ENCODE results near the gene NLGN1.

The NLGN1 gene

DNA sequence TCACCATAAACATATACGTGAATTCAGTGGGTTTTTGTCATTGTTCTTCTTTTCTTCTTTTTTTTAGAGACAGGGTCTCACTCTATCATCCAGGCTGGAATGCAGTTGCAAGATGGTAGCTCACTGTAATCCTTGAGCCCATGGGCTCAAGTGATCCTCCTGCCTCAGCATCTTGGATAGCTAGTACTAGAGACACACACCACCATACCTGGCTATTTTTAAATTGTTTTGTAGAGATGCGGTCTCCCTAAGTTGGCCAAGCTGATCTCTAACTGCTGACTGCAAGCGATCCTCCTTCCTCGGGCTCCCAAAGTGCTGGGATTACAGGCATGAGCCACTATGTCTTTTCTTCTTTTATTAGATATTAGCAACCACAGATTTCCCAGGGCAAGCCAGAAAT lies 220.6 kb downstream of the NLGN1 start:
- H3K4me1 Mint-ChIP-seq (ENCODE audit: low read depth), result no peaks in the 10 kb centered on the region
- H3K27ac Mint-ChIP-seq, result no peak overlapping the region
- no peaks in the 10 kb centered on the region for H3K27me3 Mint-ChIP-seq
- H3K9me3 Mint-ChIP-seq, result peaks cover 10% of the 10 kb centered on the region
- no peaks in the 10 kb centered on the region for H3K36me3 Mint-ChIP-seq (ENCODE audit: low read depth)
- H3K4me3 Mint-ChIP-seq, result no peak overlapping the region

DNA sequence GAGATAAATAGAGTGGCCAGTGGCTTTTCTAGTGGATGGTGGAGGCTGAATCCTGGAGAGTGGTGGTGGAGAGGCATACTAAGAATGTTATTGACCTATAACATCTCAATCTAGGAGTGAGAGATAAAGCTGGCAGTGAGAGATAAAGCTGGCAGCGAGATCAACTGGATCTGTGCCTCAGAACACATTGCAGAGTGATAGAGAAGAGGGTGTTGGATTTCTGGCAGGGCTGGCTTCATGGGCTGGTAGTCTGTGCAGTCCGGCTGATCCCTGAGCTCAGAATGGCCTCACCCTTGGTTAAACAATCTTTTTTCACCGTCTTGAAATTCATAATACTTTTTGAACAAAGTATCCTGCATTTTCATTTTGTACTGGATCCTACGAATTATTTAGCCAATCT lies 221.2 kb downstream of the NLGN1 start:
- no peaks in the 10 kb centered on the region for H3K36me3 Mint-ChIP-seq (ENCODE audit: low read depth)
- peaks cover 10% of the 10 kb centered on the region for H3K9me3 Mint-ChIP-seq
- H3K4me1 Mint-ChIP-seq (ENCODE audit: low read depth), result no peaks in the 10 kb centered on the region
- H3K27ac Mint-ChIP-seq, result no peak overlapping the region
- no peak overlapping the region for H3K4me3 Mint-ChIP-seq
- H3K27me3 Mint-ChIP-seq, result no peaks in the 10 kb centered on the region

DNA sequence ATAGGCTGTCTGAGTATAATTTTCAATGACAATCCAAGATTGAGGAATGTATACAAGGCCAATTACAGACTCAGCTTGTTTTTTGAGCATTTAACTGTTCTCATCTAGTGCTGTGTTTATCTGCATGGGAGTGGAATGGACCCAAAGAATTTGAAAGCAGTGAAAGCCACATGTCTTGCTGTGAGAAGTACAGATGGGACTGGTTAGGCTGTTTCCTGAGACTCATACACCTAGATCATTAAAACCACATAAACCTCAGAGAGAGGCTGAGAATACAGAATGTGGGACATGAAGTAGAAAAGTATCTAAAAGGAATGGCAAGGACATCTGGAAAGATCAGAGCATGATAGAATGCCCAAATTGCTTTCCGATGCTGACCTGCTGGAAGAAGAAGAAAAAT lies 224.6 kb downstream of the NLGN1 start:
- Mint-ChIP-seq H3K4me1 (ENCODE audit: low read depth) (no peaks in the 10 kb centered on the region), H3K27me3 (no peaks in the 10 kb centered on the region), H3K27ac (no peak overlapping the region), H3K9me3 (peaks cover 8% of the 10 kb centered on the region), H3K36me3 (ENCODE audit: low read depth) (no peaks in the 10 kb centered on the region), H3K4me3 (no peak overlapping the region)

DNA sequence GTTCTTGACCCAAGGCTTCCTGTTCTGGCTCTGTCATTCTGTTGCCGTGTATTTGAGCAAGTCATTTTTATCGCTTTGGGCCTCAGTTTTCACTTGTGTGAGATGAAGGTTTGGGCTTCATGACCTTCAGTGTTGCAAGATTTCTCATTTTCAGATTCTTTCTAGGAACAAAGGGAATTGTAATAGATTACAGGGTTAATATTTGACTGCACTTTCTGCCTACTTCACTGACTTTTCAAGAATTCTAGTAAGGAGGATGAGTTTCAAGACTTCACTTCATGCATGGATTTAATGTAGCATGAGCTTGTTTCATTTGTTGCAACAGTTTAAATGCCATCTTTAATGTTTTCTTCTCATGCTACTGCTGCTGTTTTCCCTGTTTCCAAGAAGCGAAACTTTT lies 226.5 kb downstream of the NLGN1 start:
- peaks cover 9% of the 10 kb centered on the region for H3K9me3 Mint-ChIP-seq
- H3K27ac Mint-ChIP-seq, result no peak overlapping the region
- no peak overlapping the region for H3K4me3 Mint-ChIP-seq
- no peaks in the 10 kb centered on the region for H3K27me3 Mint-ChIP-seq
- H3K36me3 Mint-ChIP-seq (ENCODE audit: low read depth), result no peaks in the 10 kb centered on the region
- H3K4me1 Mint-ChIP-seq (ENCODE audit: low read depth), result no peaks in the 10 kb centered on the region

DNA sequence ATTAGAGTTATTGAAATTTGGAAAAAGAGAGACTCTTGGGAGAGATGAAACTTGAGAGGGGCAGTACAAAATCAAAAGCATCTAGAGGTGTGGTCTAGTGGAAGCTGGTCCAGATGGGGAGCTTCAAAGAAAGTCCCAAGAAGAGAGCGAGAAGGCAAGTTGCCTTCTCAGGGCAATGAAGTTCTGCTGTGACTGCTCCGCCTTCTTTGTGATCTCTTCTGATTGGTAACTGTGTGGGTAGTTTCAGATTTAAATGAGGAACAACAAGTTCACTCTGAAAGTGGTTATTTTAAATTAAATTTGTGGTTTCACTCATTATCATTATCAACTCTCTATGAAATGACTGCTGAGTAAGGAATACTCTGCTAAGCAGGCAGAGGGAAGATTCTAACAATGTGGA lies 233.3 kb downstream of the NLGN1 start:
- Mint-ChIP-seq H3K27me3 (no peaks in the 10 kb centered on the region), H3K36me3 (ENCODE audit: low read depth) (no peaks in the 10 kb centered on the region), H3K27ac (no peak overlapping the region), H3K4me1 (ENCODE audit: low read depth) (no peaks in the 10 kb centered on the region), H3K9me3 (peaks cover 11% of the 10 kb centered on the region), H3K4me3 (no peak overlapping the region)

DNA sequence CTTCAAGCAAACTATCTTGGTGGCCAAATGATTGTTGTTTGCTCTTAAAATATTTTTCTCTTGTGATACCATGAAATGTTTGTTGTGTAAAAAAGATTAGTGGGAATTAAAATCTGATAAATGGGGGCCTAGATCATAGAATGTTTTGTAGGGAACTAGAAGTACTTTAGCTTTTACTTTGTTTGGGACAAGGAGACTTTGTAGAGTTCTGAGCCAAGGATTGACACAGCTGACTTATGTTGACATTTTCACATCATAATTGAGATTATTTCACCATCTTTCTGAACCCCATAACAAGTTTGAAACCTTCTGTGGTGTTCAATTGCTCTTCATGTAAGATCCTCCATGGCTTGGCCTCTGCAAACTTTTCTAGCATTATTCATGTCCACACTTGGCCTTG lies 235.4 kb downstream of the NLGN1 start:
- Mint-ChIP-seq H3K27me3 (no peaks in the 10 kb centered on the region), H3K36me3 (ENCODE audit: low read depth) (no peaks in the 10 kb centered on the region), H3K9me3 (peaks cover 5% of the 10 kb centered on the region), H3K27ac (no peak overlapping the region), H3K4me1 (ENCODE audit: low read depth) (no peaks in the 10 kb centered on the region), H3K4me3 (no peak overlapping the region)

DNA sequence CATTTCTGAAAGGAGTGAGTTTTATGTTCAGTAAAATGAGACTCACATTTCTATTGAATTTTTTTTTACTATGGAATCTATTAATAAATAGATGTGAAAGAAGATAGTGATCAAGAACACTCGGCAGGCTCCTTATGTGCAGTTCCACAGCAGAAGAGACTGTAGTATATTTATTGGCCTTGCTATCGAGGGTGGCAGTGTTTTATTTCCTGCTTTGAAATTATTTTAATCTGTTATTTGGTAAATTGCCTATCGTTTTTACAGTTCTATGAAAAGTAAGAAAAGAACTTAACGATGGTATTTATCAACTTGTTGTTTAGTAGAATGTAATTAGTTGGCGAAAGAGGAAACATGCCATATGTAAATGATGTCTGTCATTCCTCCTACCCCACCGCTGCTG lies 238.3 kb downstream of the NLGN1 start:
- Mint-ChIP-seq H3K27ac (no peak overlapping the region), H3K4me1 (ENCODE audit: low read depth) (no peaks in the 10 kb centered on the region), H3K36me3 (ENCODE audit: low read depth) (no peaks in the 10 kb centered on the region), H3K4me3 (no peak overlapping the region), H3K9me3 (peaks cover 5% of the 10 kb centered on the region), H3K27me3 (no peaks in the 10 kb centered on the region)

DNA sequence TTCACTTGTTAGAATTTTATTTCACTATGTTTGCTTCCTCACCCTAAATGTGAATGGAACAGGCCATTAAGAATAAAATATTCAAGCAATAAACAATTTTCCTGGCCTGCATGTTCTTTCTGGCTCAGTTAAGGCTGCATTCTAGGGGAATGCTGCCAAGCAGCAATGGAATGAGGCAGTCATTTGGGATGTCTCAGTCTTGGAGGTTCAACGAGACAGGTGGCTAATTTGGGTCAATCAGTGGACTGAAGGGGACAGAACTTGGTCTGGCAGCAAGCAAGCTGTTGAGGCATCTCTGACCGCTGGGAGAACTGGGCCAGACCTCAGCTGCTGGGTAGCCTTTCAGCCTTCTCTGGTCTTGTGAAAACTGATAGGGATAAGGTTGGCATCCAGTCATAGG lies 241.6 kb downstream of the NLGN1 start:
- Mint-ChIP-seq H3K4me1 (ENCODE audit: low read depth) (no peaks in the 10 kb centered on the region), H3K27me3 (no peaks in the 10 kb centered on the region), H3K27ac (no peak overlapping the region), H3K9me3 (no peaks in the 10 kb centered on the region), H3K36me3 (ENCODE audit: low read depth) (no peaks in the 10 kb centered on the region), H3K4me3 (no peak overlapping the region)

DNA sequence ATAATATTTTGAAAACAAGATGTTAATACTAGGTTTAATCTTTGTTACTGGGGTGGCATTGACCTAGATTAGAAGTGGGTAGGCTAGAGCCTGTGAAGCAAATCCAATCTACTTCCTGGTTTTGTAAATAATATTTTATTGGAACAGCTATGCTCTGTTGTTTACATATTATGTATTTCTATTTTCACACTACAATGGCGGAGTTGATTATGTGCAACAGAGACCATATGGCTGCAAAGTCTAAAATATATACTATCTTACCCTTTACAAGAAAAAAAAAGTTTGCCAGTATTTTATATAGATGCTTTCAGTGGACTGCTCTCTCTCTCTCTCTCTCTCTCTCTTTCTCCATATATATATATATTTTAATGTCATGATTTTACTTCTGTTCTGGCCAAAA lies 244.2 kb downstream of the NLGN1 start:
- H3K27me3 Mint-ChIP-seq, result no peaks in the 10 kb centered on the region
- H3K4me3 Mint-ChIP-seq, result no peak overlapping the region
- H3K4me1 Mint-ChIP-seq (ENCODE audit: low read depth), result no peaks in the 10 kb centered on the region
- H3K36me3 Mint-ChIP-seq (ENCODE audit: low read depth), result no peaks in the 10 kb centered on the region
- H3K9me3 Mint-ChIP-seq, result no peaks in the 10 kb centered on the region
- H3K27ac Mint-ChIP-seq, result no peak overlapping the region

DNA sequence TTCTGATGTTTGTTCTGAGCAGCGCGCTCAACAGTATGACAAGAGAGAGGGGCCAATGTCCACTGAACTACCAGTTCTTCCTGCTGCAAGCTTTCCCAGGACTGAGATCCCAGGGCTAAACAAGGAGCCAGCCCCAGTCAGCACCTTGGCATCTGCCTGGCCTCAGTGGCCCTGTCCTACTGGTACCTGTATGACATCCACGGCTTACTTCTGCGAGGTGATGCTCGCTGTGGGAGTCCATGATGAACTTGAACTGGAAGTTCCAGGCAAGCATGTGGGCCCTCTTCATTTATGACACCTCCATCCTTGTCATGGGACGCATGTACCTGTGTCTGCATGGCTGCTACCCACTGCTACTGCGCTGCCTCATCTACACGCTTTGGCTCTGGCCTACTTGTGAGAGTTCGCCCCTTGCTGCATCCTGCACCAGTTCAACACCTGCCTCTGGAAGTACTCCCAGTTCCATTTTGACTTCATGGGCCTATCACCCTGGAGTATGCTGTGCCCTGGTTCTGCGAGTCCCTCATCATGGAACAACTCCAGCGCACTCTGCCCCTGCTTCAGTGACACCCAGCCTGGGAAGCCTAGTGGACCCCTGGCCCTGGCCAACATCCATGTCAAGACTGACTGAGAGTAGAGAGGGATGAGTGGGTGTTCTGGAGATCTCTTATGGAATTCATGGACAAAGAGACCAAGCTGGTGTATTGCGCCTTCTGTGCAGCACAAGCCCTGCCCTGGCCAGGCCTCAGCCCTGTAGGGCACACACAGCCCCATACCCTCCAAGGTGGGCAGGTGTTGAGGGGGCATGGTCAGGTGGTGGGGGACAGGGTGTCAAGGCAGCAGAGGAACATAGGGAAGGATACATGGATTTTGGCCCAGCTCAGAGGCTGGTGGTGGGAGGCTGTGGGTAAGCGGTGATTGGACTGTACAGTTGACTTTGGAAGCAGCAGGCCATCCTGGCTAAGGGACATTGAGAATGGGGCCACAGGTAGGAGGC lies 246.8 kb downstream of the NLGN1 start:
- H3K4me3 Mint-ChIP-seq, result no peak overlapping the region
- H3K27me3 Mint-ChIP-seq, result no peaks in the 10 kb centered on the region
- H3K9me3 Mint-ChIP-seq, result no peaks in the 10 kb centered on the region
- H3K4me1 Mint-ChIP-seq (ENCODE audit: low read depth), result no peaks in the 10 kb centered on the region
- no peaks in the 10 kb centered on the region for H3K36me3 Mint-ChIP-seq (ENCODE audit: low read depth)
- no peak overlapping the region for H3K27ac Mint-ChIP-seq

DNA sequence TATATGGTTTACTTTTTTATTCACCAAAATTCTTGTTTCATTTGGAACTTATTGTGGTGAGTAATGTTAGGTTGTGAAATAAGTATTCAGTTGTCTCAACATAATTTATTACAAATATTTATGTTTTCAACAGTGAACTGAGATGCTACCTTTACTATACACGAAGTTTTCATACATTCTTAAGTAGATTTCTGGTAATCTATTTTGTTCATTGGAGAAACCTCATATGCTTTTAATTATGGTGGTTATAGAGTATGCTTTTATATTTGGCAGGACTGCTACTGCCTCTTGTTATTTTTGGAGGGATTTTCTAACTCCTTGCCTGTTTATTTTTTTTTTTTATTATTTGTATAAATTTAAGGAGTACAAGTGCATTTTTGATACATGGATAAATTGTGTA lies 253.1 kb downstream of the NLGN1 start:
- Mint-ChIP-seq H3K27ac (no peak overlapping the region), H3K9me3 (peaks cover 8% of the 10 kb centered on the region), H3K36me3 (ENCODE audit: low read depth) (no peaks in the 10 kb centered on the region), H3K4me3 (no peak overlapping the region), H3K4me1 (ENCODE audit: low read depth) (no peaks in the 10 kb centered on the region), H3K27me3 (no peaks in the 10 kb centered on the region)

DNA sequence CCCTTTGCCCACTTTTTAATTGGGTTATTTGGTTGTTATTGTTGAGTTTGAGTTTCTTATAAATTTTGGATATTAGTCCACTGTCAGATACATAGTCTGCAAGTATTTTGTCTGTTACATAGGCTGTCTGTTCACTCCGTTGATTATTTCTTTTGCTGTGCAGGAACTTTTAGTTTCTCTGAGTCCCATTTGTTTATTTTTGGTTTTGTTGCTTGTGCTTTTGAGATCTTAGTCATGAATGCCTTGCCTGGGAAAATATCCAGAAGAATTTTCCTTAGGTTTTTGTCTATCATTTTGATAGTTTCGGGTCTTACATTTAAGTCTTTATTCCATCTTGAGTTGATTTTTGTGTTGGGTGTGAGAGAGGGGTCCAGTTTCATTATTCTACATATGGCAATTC lies 254.5 kb downstream of the NLGN1 start:
- Mint-ChIP-seq H3K27ac (no peak overlapping the region), H3K36me3 (ENCODE audit: low read depth) (no peaks in the 10 kb centered on the region), H3K27me3 (no peaks in the 10 kb centered on the region), H3K4me3 (no peak overlapping the region), H3K4me1 (ENCODE audit: low read depth) (no peaks in the 10 kb centered on the region), H3K9me3 (peaks cover 8% of the 10 kb centered on the region)

DNA sequence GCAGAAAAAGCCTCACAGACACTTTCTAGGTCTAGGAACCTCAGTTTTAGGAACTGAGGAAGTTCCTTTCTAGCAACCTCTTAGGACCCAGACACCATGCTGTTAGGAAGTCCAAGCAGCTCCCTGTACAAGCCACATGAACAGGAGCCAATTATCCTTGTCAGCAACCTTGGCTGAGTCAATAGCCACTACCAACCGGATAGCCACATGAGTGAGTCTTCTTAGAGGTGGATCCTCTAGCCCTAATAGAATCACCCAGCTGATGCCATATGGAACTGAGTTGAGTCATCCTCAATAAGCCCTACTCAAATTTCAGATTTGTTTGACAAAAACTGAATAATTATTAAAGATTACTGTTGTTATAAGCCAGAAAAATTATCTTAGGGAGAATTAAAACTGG lies 256.2 kb downstream of the NLGN1 start:
- H3K4me3 Mint-ChIP-seq, result no peak overlapping the region
- peaks cover 8% of the 10 kb centered on the region for H3K9me3 Mint-ChIP-seq
- H3K27me3 Mint-ChIP-seq, result no peaks in the 10 kb centered on the region
- no peaks in the 10 kb centered on the region for H3K4me1 Mint-ChIP-seq (ENCODE audit: low read depth)
- no peaks in the 10 kb centered on the region for H3K36me3 Mint-ChIP-seq (ENCODE audit: low read depth)
- no peak overlapping the region for H3K27ac Mint-ChIP-seq

DNA sequence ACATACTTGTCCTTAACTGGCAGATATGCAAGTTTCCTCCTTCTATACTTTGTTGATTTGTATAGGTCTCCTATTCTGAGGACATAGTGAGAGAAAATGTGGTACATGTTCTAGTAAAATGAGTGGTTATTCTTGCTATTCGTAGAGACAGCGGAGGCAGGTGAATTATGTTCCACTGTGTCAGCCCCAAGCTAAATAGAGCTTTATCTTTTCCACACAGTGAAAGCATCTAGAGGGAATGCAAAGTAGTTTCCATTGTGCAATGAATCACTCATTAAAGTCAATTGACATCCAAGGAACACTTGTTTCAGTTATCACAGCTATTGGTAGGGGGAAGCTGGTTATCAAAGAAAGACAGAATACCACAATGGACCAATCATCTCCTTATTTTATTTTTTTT lies 262.4 kb downstream of the NLGN1 start:
- Mint-ChIP-seq H3K27me3 (no peaks in the 10 kb centered on the region), H3K9me3 (no peaks in the 10 kb centered on the region), H3K27ac (no peak overlapping the region), H3K4me3 (no peak overlapping the region), H3K36me3 (ENCODE audit: low read depth) (no peaks in the 10 kb centered on the region), H3K4me1 (ENCODE audit: low read depth) (no peaks in the 10 kb centered on the region)

DNA sequence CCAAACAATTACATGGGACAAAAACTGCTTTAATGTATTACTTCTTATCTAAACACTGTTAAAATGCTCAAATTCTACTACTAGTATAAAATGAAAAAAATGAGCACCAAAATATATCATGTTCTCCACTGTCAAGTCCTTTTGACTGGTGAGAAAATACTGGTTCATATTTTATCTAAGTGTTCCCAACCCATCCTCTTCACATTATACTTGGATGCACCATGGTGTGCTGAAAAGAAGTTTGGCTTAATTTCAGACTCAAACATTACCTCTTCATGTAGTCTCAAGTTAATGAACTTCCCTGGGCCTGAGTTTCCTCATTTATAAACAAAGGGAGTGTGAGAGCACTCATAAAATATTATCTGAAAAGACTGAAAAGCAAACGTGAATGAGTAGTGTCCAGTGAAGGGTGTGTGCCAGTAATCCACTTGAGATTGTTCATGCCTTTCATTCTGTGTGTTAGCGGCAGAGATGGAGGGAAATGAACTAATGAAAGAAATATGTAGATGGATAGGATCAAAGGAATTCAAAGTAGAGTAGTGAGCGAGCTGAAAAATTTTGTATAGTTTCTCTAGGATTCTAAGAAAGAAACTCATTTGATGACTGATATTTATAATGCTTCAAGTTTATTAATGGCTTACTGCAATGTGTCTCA lies 263.2 kb downstream of the NLGN1 start:
- Mint-ChIP-seq H3K4me3 (no peak overlapping the region), H3K36me3 (ENCODE audit: low read depth) (no peaks in the 10 kb centered on the region), H3K27ac (no peak overlapping the region), H3K27me3 (no peaks in the 10 kb centered on the region), H3K4me1 (ENCODE audit: low read depth) (no peaks in the 10 kb centered on the region), H3K9me3 (no peaks in the 10 kb centered on the region)

All from stimulated activated naive CD8-positive, alpha-beta T cell treated with anti-CD3 and anti-CD28 coated beads, Interleukin-15, Interleukin-2, amounts not matched to agents 100 ng/mL and 50 ng/mL, for 24 hours (primary cell).